HG03135 (cell line): ENCODE results near the gene SON.

Experiments used
- ATAC-seq: cut with Tn5 transposase; IDR thresholded peaks from one replicate; pipeline ENCODE4 v1.9.1; 2021; ENCODE audit warnings: mild to moderate bottlenecking, moderate library complexity; ENCODE audit not compliant: unreplicated experiment

The SON gene

GRCh38 chr21:33544451-33545195 lies 1.8 kb downstream of the SON start:
- no peak for ATAC-seq

DNA sequence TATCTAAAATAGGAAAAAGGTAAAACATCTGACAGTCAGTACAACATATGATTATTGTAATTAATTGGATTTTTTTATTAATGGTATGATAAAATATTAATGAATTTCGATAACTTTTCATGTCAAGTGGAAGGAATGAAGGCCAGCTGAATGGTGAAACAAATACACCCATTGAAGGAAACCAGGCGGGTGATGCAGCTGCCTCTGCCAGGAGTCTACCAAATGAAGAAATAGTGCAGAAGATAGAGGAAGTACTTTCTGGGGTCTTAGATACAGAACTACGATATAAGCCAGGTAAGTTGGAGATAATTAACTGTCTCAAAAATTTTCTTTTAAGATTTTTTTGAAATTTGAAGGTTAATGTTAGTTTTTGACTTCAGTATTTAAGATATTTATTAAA lies 3.2 kb downstream of the SON start:
- ATAC-seq: no peak

DNA sequence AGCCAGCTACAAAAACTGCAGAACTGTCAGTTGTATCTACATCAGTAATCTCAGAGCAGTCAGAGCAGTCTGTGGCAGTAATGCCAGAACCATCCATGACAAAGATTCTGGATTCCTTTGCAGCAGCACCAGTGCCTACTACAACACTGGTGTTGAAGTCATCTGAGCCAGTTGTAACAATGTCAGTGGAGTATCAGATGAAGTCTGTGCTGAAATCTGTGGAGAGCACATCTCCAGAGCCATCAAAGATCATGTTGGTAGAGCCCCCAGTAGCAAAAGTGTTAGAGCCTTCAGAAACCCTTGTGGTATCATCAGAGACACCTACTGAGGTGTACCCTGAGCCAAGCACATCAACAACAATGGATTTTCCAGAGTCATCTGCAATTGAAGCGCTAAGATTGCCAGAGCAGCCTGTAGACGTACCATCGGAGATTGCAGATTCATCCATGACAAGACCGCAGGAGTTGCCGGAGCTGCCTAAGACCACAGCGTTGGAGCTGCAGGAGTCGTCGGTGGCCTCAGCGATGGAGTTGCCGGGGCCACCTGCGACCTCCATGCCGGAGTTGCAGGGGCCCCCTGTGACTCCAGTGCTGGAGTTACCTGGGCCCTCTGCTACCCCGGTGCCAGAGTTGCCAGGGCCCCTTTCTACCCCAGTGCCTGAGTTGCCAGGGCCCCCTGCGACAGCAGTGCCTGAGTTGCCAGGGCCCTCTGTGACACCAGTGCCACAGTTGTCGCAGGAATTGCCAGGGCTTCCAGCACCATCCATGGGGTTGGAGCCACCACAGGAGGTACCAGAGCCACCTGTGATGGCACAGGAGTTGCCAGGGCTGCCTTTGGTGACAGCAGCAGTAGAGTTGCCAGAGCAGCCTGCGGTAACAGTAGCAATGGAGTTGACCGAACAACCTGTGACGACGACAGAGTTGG lies 7.3 kb downstream of the SON start:
- no peak for ATAC-seq

GRCh38 chr21:33550772-33551660 lies 8.2 kb downstream of the SON start:
- no peak for ATAC-seq

DNA sequence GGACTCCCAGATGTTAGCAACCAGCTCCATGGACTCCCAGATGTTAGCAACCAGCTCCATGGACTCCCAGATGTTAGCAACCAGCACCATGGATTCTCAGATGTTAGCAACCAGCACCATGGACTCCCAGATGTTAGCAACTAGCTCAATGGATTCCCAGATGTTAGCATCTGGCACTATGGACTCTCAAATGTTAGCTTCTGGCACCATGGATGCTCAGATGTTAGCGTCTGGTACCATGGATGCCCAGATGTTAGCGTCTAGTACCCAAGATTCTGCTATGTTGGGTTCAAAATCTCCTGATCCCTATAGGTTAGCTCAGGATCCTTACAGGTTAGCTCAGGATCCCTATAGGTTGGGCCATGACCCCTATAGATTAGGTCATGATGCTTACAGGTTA lies 8.8 kb downstream of the SON start:
- ATAC-seq: no peak

GRCh38 chr21:33552093-33552998 lies 9.5 kb downstream of the SON start:
- no peak for ATAC-seq

- ATAC-seq: no peak
These were observed 10.3 kb downstream of the SON start for GRCh38 chr21:33552999-33553598.

GRCh38 chr21:33554236-33554981 lies 11.6 kb downstream of the SON start:
- ATAC-seq: no peak

DNA sequence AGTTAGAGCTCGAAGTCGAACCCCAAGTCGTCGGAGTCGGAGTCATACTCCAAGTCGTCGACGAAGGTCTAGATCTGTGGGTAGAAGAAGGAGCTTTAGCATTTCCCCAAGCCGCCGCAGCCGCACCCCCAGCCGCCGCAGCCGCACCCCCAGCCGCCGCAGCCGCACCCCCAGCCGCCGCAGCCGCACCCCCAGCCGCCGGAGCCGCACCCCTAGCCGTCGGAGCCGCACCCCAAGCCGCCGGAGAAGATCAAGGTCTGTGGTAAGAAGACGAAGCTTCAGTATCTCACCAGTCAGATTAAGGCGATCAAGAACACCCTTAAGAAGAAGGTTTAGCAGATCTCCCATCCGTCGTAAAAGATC lies 12.1 kb downstream of the SON start:
- ATAC-seq: no peak

DNA sequence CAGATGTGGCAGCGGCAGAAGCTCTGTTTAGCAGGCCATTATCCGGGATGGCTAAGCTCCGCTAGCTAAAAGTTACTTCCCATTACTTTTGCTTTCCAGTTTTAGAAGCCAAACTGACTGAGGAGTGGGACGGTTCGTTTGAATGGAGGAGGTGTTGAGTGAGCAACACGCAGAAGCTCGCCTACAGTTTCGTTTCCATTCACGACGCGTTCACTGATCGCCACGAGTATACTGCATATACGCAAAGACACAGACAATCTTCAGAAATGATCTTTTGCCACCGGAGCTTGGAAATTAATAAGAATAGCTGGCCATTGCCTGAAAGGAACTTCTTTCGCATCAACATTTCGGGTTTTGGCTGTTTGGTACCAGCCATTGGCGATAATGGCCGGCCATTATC lies 14.6 kb downstream of the SON start:
- no peak for ATAC-seq

DNA sequence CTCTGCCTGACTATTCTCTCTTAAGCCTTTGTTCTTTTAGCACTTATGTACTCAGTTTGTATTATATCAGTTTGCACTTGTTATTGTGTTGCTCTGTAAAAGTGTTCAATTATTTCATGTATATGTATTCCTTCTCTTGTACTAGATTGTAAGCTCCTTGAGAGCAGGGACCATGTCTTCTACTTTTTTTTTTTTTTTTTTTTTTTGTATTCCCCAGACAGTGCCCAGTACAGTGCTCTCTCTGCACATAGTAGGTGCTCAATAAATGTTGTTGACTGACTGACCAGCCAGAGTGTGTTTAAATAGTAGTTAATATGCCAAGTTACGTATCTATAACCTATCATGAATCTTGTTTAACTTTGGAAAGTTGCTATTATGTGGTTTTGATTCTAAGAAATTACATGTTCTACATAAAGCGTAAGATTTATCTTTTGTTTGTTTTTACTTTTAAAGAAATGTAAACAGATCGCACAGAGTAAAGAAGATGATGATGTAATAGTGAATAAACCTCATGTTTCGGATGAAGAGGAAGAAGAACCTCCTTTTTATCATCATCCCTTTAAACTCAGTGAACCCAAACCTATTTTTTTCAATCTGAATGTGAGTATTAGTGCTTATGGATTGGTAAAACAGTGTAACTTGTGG lies 16.1 kb downstream of the SON start:
- no peak for ATAC-seq

- ATAC-seq: no peak
These were observed 17.0 kb downstream of the SON start for GRCh38 chr21:33559813-33560212.

- no peak for ATAC-seq
These were observed 18.1 kb downstream of the SON start for GRCh38 chr21:33560965-33561364.

DNA sequence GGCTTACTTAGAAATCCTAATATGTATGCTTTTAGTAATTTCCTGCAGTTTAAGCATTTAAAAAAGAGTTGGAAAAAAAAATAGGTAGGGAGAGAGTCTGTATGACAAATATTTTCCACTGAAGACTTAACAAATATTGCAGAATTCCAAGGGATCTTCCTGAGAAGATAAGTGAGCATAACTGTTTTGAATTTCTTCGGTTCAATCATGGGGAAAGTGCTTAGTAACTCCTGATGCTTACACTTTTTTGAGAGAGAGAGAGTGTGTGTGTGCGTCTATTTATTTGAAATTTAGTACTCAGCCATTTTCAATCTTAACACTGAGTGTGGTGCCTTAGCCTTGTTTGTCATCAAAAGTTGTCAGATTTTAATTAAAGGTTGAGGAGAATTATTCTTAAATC lies 18.5 kb downstream of the SON start:
- ATAC-seq: no peak

GRCh38 chr21:33562389-33562788 lies 19.6 kb downstream of the SON start:
- no peak for ATAC-seq

DNA sequence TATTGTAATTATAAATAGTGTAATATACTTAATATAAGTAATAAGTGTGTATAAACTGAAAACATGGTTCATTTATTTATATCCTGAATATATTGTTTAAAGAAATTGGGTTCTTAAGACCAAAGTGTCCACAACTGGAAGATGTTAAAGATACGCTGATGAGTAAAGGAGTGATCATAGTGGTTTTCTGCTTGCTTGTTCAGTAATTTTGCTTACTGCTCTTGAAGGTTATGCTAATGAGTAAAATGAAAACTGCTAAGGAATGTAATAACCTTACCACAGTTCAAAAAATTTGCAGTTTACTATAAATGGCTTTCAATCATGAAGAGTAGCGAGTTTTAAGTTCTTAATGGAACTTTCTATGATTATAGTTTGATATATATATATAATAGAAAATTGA lies 23.7 kb downstream of the SON start:
- no peak for ATAC-seq

DNA sequence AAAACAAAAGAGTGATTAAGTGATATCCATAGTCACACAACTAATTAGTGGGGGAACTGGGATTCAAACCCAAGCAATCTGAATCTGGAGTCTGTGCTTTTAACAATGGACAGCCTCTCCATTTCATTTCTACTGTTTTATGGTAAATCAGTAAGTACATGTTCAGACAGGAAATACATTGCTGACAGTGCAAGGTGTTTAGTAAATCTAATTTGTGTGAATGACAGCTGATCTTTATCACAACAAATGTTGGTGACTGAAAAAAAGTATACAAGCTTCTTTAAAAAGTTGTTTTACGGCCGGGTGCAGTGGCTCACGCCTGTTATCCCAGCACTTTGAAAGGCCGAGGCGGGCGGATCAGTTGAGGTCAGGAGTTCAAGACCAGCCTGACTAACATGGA lies 25.1 kb downstream of the SON start:
- ATAC-seq: no peak

DNA sequence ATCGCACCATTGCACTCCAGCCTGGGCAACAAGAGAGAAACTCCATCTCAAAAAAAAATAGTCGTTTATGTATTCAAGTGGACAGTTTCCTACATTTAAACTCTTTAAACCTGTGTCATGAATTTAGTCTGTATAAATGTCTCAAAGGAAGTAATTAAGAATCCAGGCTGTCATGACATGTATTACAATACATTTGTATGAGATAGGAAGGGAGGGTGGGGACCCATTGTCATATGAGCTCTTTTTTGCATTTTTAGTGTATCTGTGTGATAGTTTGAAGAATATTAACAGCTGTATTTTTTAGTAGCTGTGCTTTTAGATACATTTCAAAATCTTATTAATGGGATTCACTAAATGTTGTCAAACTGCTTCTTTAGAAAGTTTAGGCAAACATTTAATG lies 25.6 kb downstream of the SON start:
- ATAC-seq: no peak

GRCh38 chr21:33569991-33570390 lies 27.2 kb downstream of the SON start:
- no peak for ATAC-seq
